ENCODE results near the gene EBPL.
"Not testable (repeated sequence)": the region's sequence is repeated elsewhere in the genome, so short reads cannot be mapped to it uniquely, and the experiment has no call there.

EBPL gene

DNA sequence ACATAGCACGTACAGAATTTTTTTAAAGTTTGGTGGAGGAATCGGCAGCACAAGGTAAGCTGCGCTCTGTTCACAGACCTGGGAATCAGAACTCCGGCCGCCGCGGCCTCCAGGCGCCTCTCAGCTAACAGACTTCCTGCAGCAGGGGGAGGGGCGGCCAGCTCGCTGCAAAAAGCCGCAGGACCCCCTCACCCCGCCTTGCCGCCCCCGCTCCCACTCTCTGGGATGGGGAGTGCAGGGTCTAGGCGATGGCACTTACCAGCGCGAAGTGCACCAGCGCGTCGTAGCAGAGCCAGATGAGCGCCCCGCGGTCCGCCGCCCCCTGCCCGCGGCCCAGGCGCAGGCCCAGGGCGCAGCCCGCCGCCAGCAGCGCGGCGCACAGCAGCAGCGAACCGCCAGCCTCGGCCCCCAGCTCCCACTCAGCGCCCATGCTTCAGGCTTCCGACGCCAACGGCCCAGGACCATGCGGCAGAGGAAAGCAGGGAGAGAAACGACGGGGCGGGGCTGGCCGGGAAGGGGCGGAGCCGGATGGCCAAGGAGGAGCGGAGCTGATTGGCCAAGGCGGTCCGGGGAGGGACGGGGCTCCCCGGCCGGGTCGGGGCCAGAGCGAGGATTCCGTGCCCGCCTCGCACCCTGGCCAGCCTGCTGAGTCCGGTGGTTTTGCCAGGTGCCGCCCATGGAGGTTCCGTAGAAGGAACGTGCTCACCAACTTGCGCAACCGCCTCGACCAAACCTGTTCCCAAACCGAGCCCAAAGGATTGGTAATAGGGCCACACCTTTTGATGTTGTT, at the start of gene EBPL:
Gene EBPL (minus strand): TSS at position 492 of the 790 bp plus-strand sequence. CDS start 62 bp downstream, at position 430.
- DNase-seq = peak; percentile 84 to 89

DNA sequence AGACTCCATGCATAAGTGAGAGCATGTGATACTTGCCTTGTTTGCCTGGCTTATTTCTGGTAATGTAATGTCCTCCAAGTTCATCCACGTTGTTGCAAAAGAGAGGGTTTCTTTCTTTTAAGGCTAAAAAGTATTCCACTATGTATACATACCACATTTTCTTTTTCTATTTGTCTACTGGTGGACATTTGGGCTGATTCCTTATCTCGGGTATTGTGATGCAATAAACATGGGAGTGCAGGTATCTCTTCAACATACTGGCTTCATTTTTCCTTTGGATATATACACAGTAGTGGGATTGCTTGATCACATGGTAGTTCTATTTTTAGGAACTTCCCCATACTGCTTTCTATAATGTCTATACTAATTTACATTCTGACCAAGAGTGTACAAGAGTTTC, 49.6 kb upstream of the EBPL start:
- DNase-seq = no peak

DNA sequence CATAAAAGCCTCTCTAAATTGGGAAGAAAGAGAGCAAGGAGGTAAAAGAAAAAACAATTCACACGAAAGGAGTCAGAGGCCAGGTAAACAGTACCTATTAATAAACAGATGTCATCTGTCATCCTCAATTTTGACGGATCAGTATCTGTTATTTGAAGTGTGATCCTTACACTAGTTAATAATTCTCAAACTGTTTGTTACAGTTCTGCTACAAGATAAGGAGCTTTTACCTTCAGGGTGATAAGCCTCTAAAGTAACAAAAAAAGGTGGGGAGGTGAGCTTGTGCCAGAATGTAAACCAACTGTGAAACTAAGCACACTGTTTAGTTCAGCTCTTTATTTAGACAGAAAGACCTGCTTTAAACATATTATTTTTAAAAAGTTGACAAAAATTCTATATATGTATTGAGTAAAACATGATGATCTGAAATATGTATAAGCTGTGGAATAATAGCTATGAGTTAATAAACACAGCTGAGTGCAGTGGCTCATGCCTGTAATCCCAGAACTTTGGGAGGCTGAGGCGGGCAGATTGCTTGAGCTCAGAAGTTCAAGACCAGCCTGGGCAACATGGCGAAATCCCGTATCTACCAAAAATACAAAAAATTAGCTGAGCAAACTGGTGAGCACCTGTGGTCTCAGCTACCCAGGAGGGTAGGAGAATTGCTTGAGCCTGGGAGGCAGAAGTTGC, 48.4 kb upstream of the EBPL start:
- DNase-seq = no peak

DNA sequence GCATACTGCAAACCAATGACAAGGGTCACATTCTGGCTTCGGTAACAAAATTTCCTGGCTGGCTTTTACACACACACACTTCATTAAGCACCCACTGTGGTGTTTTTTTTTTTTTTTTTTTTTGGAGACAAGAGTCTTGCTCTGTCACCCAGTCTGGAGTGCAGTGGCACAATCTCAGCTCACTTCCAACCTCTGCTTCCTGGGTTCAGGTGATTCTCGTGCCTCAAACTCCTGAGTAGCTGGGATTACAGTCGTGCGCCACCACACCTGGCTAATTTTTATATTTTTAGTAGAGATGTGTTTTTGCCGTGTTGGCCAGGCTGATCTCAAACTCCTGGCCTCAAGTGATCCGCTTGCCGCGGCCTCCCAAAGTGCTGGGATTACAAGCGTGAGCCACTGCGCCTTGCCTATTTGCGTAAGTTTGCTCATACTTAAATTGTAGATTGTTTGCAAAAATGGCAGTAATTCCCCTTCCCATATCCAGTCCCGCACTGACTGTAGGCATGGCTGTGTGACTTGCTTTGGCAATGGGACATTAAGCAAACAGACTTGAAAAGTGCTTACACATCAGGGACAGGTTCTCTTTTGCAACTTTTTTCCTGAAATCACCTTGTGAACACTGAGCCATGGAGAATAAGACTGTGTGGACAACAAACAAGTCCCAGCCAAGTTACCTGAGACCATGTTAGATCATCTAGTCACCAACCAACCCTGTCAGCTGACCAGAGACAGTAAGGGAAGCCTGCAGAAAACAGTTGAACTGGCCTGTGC, 42.1 kb upstream of the EBPL start:
- no peak for DNase-seq

DNA sequence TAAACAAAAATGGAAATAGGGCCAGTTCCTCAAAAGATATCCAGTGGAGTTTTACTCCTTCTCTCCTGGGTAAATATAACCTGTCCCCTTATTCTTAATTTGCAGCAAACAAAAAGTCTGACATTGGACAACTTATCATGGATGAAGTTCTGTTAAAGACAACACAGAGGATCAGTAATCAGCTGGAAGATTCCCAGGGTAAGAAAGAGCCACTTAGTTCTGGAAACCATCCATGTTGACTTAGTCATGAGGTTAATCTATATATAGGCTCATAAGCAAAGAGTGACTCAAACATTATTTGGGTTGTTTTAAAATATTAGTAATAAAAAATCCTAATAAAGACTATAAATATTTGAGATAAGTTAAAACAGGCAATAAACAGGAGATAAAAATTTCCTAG, 40.5 kb upstream of the EBPL start:
- no peak for DNase-seq

DNA sequence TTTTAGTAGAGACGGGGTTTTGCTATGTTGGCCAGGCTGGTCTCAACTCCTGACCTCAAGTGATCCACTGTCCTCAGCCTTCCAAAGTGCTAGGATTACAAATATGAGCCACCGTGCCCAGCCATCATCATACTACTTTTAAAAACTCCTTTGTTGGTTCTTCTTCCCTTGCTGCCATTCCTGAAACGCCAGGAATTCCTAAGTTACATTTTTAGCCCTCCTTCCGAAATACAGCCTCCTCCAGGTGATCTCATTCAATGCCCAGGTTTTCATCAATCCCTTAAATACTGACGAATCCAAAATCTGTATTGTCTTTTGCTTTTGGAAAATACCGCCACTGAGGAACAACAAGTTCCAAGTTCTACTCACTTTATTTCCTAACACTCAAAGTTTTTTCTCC, 25.3 kb upstream of the EBPL start:
- DNase-seq = no peak

DNA sequence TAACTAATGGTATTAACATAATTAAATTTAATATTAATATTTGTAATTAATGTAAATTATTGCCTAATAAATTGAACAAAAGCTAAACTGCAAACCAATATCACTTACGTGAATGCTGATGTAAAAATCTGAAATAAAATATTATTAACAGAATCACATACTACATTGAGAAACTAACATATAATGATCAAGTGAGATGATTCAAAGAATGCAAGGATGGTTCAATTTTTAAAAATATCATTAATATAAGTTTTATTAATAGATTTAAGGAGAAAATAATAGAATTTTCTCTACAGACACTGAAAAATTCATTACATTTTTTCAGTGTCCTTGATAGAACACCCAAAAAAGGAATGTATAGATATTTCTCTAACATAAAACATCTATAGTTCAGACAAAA, 23.5 kb upstream of the EBPL start:
- DNase-seq = no peak

DNA sequence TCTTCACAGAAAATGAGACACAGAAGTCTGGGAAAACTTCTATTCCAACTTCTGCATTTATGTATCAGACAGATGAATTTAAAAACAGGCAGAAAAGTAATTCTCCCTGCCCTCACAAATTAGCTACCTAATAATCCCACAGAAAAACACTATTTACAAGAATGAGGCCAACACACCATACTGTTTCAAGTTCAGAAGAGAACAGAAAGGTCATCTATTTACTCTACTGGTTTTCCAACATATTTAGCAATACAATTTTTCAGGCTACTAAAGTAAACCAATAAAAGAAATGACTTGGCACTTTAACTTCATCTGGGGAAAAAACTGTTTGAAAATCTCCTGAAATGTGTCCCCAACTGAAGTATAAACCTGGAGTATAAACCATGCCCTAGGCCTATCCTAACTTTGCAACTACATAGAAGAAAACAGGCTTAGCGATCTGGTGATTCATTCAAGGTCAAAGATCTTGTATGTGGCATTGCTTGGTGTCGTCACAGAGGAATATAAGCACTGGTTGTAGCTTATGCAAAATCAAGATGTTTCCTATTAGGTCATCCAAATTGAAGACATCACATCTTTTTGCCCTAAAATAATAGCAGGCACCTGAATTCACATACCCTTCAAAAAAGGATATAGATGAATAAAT, 20.1 kb upstream of the EBPL start:
- no peak for DNase-seq

DNA sequence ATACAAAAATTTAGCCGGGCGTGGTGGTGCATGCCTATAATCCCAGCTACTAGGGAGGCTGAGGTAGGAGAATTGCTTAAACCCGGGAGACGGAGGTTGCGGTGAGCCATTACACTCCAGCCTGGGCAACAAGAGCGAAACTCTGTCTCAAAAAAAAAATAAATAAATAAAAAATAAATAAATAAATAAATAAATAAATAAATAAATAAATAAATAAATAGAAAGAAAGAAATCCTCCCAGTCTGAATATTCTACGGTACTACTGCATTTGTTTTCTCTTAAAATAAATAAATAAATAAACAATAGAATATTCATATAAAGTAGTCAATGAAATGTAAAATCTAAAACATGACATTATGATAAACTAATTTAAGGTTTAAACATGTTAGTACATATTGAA, 13.0 kb upstream of the EBPL start:
- not testable (repeated sequence) for DNase-seq

DNA sequence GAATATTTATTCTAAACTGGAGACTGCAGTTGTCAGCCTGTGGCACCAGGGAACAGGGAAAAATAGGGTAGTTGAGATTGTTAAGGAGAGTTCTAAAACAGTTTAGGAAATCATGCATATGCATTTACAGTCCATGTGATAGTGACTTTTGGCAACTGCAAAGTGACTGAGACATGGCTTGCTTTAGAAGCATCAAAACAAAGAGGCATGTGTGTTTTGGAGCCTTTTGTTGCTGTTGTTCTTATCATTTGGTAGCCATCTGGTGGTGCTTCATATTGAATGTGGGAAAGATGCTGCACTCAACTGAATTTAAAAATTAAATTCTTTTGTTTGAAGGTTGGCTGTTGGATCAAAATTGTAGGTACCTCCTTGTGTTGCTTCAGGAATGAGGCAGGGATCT, 10.2 kb upstream of the EBPL start:
- DNase-seq = no peak

DNA sequence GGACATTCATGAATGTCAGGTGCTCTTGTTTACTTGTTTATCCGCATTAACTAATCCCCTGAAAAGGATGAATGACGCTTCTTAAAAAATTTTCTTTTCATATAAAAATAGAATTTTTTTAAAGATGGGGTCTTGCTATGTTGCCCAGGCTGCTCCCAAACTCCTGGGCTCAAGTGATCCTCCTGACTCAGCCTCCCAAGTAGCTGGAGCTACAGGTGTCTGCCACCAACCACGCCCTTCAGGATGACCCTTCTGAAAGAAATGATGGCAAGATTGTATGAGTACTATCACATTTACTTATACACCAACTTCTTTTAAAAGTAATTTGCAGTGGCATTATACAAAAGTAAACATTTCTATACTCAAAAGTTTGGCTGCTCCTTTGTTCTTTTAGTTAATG, 6.2 kb upstream of the EBPL start:
- DNase-seq = no peak

DNA sequence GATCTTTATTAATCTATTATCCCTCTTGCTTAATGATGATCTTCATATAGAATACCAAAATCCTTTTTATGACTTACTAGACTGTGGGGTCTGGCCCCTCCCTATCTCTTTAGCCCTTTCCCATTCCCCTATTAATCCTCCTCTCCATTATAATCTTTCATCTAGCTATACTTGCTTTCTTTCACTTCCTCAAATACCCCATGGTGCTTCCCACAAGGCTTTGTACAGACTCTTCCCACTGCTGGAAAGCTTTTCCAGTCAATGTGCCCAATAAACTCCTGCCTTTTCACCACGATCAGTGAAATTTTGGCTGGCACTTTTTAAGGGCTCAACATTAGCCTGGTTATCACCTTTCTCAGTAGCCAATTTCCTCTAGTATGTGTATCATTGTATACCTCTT, 3.2 kb upstream of the EBPL start:
- DNase-seq = no peak

DNA sequence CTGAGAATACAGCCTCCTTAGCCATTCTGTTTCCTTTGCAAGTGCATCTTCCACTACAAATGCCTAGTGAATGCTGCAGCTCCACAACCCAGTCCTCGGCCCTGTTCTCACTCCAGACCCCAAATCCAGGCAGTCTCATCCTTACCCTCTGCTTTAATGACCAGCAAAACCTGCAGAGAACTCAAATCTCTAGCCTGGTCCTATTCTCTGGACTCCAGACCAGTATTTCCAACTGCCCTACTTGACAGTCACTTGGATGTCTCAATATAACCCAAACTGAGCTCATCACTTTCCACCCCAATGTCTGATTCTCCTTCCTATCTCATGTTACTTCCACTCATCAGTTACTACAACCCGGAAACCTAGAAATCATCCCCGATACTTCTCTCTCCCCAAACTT, 2.6 kb upstream of the EBPL start:
- no peak for DNase-seq

DNA sequence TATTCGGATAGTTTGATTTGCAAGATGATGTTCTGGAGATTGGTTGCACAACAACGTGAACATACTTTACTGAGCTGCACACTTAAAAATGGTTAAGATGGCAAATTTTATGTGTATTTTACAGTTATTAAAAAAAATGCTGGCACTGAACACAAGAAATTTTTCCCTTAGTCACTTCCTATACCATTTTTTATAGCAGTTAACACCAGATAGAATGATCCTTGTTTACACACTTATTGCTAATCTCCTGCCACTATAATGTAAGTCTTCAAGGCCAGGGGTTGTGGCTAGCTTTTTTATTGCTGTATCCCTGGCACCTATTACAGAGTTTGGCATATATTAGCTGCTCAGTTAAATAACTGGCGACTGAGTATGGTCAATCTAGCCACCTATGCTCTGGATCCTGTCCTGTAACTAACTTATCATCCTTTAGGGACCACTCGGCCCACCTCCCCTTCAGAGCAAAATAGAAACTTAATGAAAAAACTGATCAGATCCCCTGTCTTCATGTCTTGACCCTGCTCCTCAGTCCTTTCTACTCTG, 2.0 kb upstream of the EBPL start:
- DNase-seq = no peak

DNA sequence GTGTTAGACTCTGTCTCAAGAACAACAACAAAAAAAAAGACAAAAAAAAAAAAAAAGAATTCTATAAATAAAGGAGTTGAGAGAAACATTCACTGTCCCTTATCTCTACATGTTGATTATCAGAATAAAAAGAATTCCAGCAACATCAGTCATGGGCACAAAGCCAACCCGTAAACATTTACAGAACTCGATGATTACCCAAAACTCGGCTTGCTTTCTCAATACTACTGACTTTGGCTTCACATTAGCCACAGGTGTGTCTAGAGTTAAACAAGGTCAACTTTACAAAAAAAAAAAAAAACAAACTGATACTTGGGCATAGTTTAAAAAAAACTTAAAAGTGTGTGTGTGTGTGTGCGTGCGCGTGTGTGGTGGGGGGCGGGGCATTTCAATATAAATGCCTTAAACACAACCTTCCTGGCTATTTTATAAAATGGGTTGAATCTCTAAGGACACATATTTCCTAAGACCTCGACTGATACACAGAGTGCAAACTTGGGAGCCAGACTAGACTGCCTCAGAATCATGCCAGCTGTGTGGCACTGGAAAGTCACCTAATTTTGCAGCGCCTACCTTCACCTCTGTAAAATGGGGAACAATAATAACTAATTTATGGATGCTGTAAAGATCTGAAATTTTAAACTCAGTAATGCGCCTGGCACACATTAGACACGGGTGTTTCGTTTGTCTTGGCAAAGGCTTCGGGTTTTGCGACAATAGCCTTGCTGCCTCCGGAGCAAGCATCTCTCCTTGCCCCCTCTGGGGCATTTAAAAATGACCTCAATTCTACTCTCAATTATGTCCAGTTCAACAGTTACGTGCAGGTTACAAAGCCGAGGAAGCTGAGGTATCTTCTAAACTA, 922 bp downstream of the EBPL start:
- DNase-seq = peak in 1 of 2 donors; percentile 3

DNA sequence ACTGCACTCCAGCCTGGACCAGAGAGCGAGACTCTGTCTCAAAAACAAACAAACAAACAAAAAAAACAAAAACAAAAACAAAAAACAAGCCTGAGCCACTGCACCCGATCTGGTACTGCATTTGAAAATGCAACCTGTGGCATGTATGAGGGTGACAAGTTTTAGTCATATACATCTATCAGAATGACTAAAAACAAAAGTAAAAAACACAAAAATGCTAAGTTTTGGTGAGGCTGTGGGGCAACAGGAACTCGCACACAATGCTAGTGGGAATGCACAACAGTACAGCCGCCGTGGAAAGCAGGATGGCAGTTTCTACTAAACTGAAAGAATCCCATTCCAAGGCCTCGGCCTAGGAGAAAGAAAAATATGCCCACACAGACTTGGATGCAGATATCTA, 7.8 kb downstream of the EBPL start:
- DNase-seq = no peak

DNA sequence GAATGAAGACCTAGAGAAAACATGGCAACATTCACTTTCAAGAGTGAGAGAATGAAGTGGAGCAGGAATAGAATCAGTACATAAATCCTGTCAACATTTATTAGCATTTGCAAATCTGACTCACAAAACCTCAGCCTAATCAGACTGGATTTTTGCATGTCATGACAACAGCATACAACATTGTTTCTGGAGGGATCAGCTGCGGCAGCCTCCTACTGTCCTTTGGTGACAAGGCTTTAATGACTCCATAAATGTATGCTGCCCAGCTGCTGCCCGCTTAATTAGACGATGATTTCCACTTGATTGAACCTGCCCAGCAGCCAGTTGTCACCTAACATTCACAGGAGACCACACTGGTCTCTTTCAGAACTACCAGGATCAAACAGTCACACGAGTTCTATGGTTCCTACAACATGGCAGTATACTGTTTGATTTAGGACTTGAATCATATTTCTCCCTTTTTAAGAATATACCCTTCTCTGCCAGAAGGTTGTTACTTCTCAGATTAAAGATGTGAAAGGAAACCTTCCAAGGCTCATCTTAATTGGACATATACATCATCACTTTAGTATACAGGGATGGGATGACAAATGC, 9.3 kb downstream of the EBPL start:
- DNase-seq = no peak

DNA sequence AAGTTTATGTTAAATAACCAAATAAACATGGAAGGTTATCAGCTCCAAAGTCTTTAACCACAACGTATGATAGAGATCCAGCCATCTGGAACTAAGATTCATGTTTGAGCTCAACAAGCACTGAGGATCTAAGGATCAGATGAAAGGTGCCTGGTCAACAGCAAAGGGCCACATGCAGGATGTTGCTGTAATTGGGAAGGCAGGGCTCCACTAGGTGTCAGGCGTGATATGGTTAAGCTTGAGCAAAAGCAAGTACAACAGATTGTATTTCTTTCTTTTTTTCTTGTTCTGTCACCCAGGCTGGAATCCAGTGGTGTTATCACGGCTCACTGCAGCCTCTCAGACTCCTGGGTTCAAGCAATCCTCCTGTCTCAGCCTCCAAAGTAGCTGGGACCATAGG, 12.0 kb downstream of the EBPL start:
- peak in 1 of 2 donors; percentile 3 for DNase-seq

DNA sequence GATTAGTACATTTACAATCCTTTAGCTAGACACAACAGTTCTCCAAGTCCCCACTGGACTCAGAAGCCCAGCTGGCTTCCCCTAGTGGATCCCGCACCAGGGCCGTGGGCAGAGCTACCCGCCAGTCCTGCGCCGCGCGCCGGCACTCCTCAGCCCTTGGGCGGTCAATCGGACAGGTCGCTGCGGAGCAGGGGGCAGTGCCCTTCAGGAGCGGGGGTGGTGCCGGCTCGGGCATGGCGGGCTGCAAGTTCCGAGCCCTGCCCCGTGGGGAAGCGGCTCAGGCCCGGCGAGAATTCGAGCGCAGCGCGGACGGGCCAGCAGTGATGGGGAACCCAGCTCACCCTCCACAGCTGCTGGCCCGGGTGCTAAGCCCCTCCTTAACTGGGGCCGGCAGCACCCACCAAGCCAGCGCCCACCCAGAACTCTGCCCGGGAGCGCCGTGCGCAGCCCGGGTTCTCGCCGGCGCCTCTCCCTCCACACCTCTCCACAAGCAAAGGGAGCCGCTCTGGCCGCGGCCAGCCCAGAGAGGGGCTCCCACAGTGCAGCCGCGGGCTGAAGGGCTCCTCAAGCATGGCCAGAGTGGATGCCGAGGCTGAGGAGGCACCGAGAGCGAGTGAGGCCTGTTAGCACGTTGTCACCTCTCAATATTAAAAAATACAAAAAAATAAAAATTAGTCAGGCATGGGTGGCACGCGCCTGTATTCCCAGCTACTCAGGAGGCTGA, 12.9 kb downstream of the EBPL start:
- DNase-seq = no peak

DNA sequence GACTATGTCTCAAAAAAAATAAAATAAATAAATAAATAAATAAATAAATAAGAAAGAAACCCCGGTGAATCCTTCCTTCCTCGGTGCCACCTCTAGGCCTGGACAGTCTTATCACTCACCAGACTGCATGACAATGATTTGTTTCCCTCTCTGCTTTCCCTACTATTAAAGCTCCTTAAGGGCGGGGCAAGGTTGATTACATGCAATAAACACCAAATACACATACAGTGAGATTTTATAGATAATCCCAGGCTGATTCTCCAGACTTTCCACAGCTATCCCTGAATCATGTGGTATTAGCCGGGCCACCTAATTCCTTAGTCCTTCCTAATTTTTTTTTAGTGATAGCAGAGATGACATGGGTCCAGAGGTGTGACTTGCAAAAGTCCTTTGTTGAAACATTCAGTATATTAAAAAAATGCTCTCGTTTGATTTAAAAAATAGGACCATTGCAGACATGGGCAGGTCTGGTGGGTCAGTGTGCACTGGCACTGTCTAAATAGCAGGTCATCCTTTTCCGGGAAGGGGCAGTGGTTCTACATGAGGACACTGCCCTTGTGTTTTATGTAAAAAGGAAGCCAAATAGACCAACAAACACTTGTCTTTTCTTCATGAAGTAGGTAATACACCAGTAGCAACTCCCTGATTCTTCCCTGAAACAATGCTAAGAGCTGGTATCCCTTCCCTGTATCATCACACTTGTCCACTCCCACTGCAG, 14.5 kb downstream of the EBPL start:
- no peak for DNase-seq

Data from CD4-positive, alpha-beta T cell treated with Interferon alpha-2 for 1 hour (primary cell).